BJ (cell line): ENCODE measurements around the gene SGTB. TPM values are rescaled to one million over a fixed set of nuclear protein-coding genes. Genes with fewer than 3 reads are reported as not detected.

Source experiments
- CTCF ChIA-PET: fragments of 350-600 bp; formaldehyde crosslinking; extraction: SDS; loops from one replicate; lab custom pipeline; 2021; ENCODE audit warnings: antibody characterized with exemption, inconsistent platforms; lab: Yijun Ruan, JAX
- POLR2A ChIA-PET: fragments of 300-600 bp; sonication (Branson Sonifier 250); formaldehyde crosslinking; extraction: SDS; loops from one replicate; lab custom pipeline; 2021; ENCODE audit warnings: antibody characterized with exemption; lab: Charles Lee
- DNase-seq: peaks from one replicate; pipeline ENCODE4 v3.0.0-alpha.2; 2011; ENCODE audit warnings: low read depth
- H3K27me3 ChIP-seq: 2 replicates; pipeline ENCODE4 v1.6.0; 2011; ENCODE audit warnings: low read length; ENCODE audit not compliant: control insufficient read depth, insufficient read depth
- H3K36me3 ChIP-seq: 2 replicates; pipeline ENCODE4 v1.5.1; 2011; ENCODE audit warnings: low read length; ENCODE audit not compliant: control insufficient read depth, insufficient read depth
- H3K4me3 ChIP-seq: 2 replicates; pipeline ENCODE4 v1.5.1; 2011; ENCODE audit warnings: low read depth, mild to moderate bottlenecking, control low read depth, low read length
- CTCF ChIP-seq: IDR thresholded peaks from 2 replicates; pipeline ENCODE4 v1.5.1; 2011; ENCODE audit warnings: low read depth, mild to moderate bottlenecking, control low read depth, inconsistent platforms, low read length, moderate library complexity; ENCODE audit not compliant: insufficient read depth
- polyA plus RNA-seq: library from polyadenylated mRNA; depleted of rRNA; stranded (reverse); fragments of >200 nt; gene quantifications from 2 replicates; pipeline ENCODE4 v1.2.3, GENCODE V29; 2011

The SGTB gene
- polyA plus RNA-seq, 1 experiment = 6.5 TPM

- ChIA-PET CTCF (interaction anchor here (0.8 to 1.6 kb wide), 2 partner anchors 16 to 42 kb away, joined by 3 read pairs; no protein-coding TSS in a partner anchor), POLR2A (no interaction called here)
- TF ChIP-seq CTCF = no peak
- no peaks in the 10 kb centered on the region for H3K27me3 ChIP-seq
- DNase-seq = no peak
- no peak overlapping the region for H3K4me3 ChIP-seq
- no peaks in the 10 kb centered on the region for H3K36me3 ChIP-seq
Measured at GRCh38 chr5:65727491-65728156, 5.7 kb upstream of the SGTB start.

- H3K36me3 ChIP-seq = peaks cover 3% of the 10 kb centered on the region; the same call in 1 of the 2 replicates
- CTCF ChIA-PET = interaction anchor here (0.7 kb wide), 1 partner anchor 20 kb away, joined by 3 read pairs; no protein-coding TSS in a partner anchor
- no peaks in the 10 kb centered on the region for H3K27me3 ChIP-seq
- peak overlapping the region; percentile 98 for H3K4me3 ChIP-seq
- no peak for DNase-seq
- POLR2A ChIA-PET = interaction anchor here (0.8 kb wide), 1 partner anchor 205 kb away, joined by 5 read pairs; no protein-coding TSS in a partner anchor
- no peak for TF ChIP-seq CTCF
Measured at GRCh38 chr5:65722575-65723403, 880 bp upstream of the SGTB start.

- no peak for DNase-seq
- Histone ChIP-seq H3K36me3 (peaks cover 3% of the 10 kb centered on the region; the same call in 1 of the 2 replicates), H3K4me3 (peak overlapping the region; percentile 98), H3K27me3 (no peaks in the 10 kb centered on the region)
- TF ChIP-seq CTCF = no peak
- CTCF ChIA-PET = no interaction called here
- POLR2A ChIA-PET = no interaction called here
Measured at GRCh38 chr5:65721050-65721719, 724 bp downstream of the SGTB start.

- H3K27me3 ChIP-seq = no peaks in the 10 kb centered on the region
- POLR2A ChIA-PET = no interaction called here
- peaks cover 3% of the 10 kb centered on the region; the same call in 1 of the 2 replicates for H3K36me3 ChIP-seq
- CTCF ChIA-PET = no interaction called here
- no peak overlapping the region for H3K4me3 ChIP-seq
- no peak for TF ChIP-seq CTCF
- DNase-seq = no peak
Measured at GRCh38 chr5:65718576-65719310, 3.2 kb downstream of the SGTB start.
